Loucy (cell line): Measurements from ENCODE around the gene PTRH2.

Experiments
- EZH2phosphoT487 ChIP-seq: fragments of 200-600 bp; IDR thresholded peaks from 2 replicates; pipeline ENCODE4 v1.6.1; 2018; ENCODE audit warnings: antibody characterized with exemption, mild to moderate bottlenecking, moderate library complexity, borderline replicate concordance
- TF ChIP-seq, protein P1 (sequence below): fragments of 200-600 bp; sonication (generic); conservative IDR thresholded peaks from 2 replicates; pipeline ENCODE4 v1.5.1; 2014; ENCODE audit warnings: mild to moderate bottlenecking, antibody characterized with exemption, low read length

GRCh38 chr17:59694344-59694743 is 12.9 kb downstream of the PTRH2 start:
- TF ChIP-seq, protein P1, sequence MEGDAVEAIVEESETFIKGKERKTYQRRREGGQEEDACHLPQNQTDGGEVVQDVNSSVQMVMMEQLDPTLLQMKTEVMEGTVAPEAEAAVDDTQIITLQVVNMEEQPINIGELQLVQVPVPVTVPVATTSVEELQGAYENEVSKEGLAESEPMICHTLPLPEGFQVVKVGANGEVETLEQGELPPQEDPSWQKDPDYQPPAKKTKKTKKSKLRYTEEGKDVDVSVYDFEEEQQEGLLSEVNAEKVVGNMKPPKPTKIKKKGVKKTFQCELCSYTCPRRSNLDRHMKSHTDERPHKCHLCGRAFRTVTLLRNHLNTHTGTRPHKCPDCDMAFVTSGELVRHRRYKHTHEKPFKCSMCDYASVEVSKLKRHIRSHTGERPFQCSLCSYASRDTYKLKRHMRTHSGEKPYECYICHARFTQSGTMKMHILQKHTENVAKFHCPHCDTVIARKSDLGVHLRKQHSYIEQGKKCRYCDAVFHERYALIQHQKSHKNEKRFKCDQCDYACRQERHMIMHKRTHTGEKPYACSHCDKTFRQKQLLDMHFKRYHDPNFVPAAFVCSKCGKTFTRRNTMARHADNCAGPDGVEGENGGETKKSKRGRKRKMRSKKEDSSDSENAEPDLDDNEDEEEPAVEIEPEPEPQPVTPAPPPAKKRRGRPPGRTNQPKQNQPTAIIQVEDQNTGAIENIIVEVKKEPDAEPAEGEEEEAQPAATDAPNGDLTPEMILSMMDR = no peak
- no peak for TF ChIP-seq EZH2phosphoT487
